H1 (cell line): ENCODE data around the gene TC2N. TPM values are rescaled to one million over a fixed set of nuclear protein-coding genes. Genes with fewer than 3 reads are reported as not detected.

Experiments
- ASH2L ChIP-seq: fragments of 200-600, 300-600 bp; sonication (generic); IDR thresholded peaks from one replicate; pipeline ENCODE4 v1.7.1; 2017; ENCODE audit warnings: low read length
- CHD7 ChIP-seq: fragments of 300-600 bp; sonication (generic); IDR thresholded peaks from 2 replicates; pipeline ENCODE4 v1.7.1; 2012; ENCODE audit warnings: low read length, moderate library complexity, mild to moderate bottlenecking, inconsistent platforms; ENCODE audit not compliant: insufficient replicate concordance
- polyA plus RNA-seq, 7 experiments: library from polyadenylated mRNA; depleted of rRNA in 3 of 7; stranded (reverse) in 5 of 7; unstranded in 2 of 7; fragments of >200 nt in 5 of 7; fragments of 200-250 nt in 2 of 7; gene quantifications; 1 replicate in 5 of 7; 2 replicates in 1 of 7; 4 replicates in 1 of 7; pipeline versions ENCODE4 v1.2.1 to v1.2.3, GENCODE V29; 2011 to 2013; ENCODE audit warnings: missing spikeins in 2 of 7, mixed read lengths in 2 of 7
- total RNA-seq: library from RNA; stranded (reverse); fragmentation: NEBNext Ultra II Directional; extraction: Animal tissue kit (Norgen Biotek cat#: 25700); gene quantifications from 2 replicates; pipeline ENCODE4 v1.2.1, GENCODE V29; 2021

TC2N gene
- total and polyA plus RNA-seq, 2 of the 8 experiments (the other 6 are each of a cell fraction or from before 2014, with no cell fraction given), result 9.7 to 36.2 TPM

DNA sequence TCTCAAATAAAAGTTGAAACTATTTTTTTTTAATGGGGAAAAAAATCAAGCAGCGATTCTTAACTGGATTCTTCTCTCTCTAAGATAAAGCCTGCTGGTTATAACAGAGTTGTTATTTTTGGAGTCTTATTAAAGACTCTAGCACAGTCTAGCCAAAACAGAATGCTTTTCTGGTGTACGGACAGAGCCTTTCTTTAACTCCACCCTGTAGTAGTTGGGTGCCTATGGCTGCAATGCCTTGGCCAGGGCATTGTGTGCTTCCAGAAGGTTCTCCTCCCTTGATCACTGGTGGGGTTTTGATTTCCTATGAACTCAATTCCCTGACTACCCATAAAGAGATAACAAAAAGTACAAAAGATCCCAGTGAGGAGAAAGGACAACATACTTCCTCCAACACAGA is 35.7 kb upstream of the TC2N start (continued):
- TF ChIP-seq CHD7, result no peak
- no peak for TF ChIP-seq ASH2L
